ENCODE results near the gene KIAA1755.

The KIAA1755 gene

DNA sequence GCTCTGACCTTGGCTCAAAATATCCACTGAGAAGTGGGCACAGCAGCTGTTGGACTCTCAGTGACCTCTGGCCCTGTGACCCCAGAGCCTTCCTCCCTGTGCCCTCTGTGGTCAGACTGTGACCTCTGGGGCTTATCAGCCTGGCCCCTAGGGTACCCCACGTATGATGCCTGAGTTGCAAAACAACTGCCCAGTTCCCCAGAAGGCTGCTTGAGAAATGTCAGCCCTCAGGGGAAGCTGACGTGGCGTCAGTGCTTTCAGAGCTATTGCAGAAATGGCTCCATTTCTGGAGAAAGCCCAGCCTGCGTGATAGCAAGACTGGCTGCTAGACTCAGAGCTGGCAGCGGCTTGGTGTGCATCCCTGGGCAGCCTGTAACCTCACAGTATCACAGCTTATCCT lies 63.9 kb downstream of the KIAA1755 start:
- Histone ChIP-seq H3K27ac (peak overlapping the region in 1 of 21 experiments; percentile 37), H3K4me3 (no peak overlapping the region)

DNA sequence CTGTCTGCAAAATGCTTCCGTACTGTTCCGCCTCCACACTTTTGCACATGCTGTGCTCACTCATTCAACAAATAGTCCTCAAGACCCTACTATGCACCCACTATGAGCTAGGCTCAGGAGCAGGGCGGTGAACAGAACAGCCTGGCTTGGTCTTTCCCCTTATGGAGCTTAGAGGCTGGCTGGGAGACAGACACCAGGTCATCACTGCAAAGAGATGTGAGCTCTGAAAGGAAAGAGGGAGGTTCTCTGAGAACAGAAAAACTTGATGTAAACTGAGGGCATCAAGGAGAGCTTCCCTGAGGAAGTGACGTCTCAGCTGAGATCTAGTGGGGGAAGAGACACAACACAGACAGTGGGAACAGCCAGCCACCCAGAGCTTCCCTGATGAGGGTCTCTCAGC lies 64.5 kb downstream of the KIAA1755 start:
- no peak overlapping the region for H3K4me3 ChIP-seq
- no peak overlapping the region for H3K27ac ChIP-seq

DNA sequence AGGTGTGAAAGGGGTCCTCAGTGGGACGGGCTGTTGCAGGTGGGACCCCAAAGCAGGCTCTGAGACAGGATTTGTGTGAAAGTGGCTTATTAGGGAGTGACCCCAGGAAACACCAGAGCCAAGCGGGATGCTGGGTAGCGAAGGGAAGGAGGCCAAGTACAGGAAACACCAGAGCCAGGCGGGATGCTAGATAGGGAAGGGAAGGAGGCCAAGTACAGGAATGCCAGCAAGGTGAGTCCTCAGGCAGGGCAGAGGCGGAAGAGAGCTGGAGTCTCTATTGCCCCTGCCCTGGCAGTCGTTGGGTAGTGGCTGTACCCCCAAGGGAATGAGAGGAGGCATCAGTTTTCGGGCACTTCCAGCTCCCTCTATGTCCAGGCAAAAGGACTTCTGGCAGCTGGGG lies 65.0 kb downstream of the KIAA1755 start:
- Histone ChIP-seq H3K27ac (no peak overlapping the region), H3K4me3 (no peak overlapping the region)

DNA sequence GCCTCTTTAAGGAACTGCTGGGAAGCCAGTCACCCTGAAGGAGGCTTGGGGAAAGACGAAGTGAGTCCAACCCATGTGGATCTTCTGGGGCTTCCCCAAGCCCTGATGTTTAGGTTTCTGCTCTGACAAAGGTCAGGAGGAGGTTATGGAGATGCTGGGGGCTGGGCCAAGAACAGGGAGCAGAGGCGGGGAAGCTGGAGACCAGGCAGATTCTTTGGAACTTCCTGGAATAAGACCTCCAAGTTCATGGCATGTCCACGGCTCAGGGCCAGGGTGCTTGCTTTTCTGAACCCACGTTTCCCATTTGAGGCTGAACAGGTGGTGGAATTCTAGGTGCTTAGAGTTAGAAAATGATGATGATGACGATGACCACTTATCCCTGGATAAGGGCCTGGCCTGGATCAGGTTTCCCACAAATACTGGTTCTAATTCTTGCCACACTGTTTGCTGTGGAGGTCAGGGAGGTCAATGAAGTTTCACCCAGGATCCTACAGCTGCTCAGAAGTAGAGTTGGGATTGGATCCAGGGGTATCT lies 65.5 kb downstream of the KIAA1755 start:
- H3K27ac ChIP-seq: no peak overlapping the region
- H3K4me3 ChIP-seq: no peak overlapping the region

DNA sequence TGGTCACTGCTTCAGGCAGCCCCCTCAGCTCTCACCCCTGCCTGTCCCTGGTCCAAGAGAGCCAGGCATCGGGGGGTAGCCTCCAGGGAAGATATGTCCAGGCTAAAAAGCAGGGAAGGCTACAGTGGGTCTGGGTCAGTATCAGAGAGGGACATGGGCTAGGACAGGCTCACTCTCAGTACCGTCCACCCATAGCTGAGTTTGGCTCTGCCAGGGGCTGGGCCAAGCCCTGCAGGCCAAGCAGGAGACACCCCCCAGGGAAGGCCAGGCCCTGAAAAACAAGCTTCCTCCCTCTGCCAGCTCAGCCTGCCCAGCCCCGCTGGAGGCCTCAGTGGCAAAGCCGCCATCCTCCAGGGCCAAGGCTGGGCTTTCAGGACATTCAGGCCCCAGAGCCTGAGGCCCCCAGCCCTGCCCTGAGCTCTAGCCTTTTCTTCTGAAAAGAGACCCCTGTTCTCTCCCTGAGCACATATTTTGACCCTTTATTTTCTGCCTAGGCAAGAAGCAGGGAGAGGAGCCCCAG lies 66.9 kb downstream of the KIAA1755 start:
- H3K27ac ChIP-seq: no peak overlapping the region

DNA sequence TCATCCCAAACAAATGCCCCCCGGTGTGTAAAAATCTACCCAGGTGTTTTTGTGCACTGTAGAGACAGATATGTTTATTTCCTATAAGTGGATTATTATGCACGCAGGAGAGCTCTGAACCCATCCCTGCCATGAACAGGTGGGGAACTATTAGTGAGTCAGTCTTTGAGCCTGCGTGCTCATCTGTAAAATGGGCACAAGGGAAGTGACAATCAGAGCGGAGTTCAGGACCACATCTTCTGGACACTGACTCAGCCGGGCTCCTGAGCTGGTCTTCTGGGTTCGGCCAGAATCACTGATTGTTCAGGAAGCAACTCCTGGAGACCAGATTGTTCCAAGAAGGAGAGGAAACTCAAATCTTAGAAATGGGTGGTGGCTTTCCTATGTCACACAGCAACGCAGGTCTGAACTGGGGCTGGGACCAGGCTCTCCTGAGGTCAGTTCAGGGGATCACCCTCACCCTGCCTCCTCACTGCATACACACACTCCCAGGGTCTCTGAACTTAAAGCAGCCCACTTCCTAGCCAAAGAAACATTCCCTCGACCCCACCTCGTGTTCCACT lies 68.1 kb downstream of the KIAA1755 start:
- Histone ChIP-seq H3K4me3 (no peak overlapping the region), H3K27ac (no peak overlapping the region)

More for the DNA sequence above, 66.9 kb downstream of the KIAA1755 start:
- H3K4me3 ChIP-seq: no peak overlapping the region

DNA sequence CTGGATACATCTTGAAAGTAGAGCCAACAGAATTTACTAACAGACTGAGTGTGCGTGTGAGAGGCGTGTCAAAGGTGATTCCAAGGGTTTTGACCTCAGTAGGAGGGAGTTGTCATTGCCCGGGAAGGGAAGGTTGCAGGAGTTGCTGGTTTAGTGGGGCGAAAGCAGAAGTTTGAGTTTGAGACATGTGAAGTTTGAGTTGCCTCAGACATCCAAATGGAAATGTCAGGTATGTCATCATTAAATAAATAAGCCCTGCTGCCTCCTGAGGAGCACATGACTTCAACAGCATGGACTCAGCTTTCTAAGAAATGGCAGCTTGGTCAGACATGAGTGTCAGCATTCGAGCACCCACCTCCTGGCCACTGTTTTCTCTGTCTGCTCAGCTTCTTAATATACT lies 68.9 kb downstream of the KIAA1755 start:
- no peak overlapping the region for H3K27ac ChIP-seq
- no peak overlapping the region for H3K4me3 ChIP-seq

DNA sequence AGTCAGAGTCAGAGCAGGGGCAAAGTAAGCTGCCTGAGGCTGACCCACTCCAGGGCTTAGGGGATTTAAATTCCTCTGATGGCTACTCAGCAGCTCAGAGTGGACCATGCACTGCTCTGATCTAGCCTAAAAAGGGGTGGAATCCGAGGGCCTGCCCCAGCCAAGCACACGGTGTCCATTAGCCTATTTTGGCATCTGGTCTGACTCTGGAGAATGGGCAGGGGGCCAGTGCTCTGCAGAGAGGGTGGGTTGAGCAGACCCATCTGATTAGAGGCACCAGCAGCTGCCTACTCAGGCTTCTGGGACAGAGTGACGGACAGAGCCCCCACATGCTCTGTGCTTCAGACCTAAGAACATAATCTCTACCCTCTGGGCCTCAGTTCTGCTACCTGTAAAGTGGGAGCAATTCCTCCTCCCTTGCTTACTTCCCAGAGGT lies 69.6 kb downstream of the KIAA1755 start:
- no peak overlapping the region for H3K4me3 ChIP-seq
- no peak overlapping the region for H3K27ac ChIP-seq

DNA sequence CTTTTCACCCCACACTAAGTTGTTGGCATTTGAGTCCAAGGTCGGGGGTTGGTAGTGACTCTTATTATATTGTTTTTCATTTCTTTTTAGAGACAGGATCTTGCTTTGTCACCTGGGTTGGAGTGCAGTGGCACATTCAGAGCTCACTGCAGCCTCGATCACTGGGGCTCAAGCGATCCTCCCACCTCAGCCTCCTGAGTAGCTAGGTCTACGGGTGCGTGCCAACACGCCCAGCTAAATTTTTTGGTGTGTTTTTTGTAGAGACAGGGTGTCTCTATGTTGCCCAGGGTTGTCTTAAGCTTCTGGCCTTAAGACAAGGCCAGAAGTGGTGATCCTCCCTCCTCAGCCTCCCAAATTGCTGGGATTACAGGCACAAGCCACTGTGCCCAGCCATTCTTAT lies 70.4 kb downstream of the KIAA1755 start:
- H3K4me3 ChIP-seq: no peak overlapping the region
- no peak overlapping the region for H3K27ac ChIP-seq

DNA sequence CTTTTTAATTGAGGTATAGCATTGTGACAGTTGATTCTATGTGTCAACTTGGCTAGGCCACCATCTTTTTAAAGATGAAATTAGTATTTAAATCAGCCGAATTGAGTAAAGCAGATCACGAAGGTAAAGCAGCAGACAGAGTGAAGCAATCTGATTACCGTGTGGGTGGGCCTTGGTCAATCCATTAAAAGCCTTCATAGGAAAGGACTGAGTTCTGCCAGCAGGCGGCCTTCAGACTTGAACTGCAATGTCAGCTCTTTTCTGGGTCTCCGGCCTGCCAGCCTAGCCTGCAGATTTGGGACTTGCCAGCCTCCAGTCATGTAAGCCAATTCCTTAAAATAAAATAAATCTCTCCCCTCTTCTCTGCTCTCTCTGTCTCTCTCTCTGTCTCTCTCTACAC lies 73.0 kb downstream of the KIAA1755 start:
- Histone ChIP-seq H3K4me3 (no peak overlapping the region), H3K27ac (no peak overlapping the region)

DNA sequence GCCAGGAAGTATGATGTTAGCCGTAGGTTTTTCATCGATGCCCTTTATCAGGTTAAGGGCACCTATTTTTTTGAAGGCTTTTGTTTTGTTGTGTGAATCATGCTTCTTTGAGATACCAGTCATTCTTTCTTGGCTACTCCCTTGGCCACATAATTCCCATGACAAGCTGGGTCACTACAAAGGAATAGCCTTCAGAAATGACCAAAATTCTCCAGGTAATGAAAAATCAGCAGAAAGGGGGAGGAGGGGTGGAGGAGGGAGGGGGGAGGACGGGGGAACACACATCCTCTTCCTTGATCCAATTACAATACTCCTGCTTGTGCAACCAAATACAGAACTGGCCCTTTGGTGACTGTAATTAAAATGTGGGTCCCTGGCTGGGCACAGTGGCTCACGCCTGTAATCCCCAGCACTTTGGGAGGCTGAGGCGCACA lies 73.7 kb downstream of the KIAA1755 start:
- Histone ChIP-seq H3K4me3 (no peak overlapping the region), H3K27ac (no peak overlapping the region)

DNA sequence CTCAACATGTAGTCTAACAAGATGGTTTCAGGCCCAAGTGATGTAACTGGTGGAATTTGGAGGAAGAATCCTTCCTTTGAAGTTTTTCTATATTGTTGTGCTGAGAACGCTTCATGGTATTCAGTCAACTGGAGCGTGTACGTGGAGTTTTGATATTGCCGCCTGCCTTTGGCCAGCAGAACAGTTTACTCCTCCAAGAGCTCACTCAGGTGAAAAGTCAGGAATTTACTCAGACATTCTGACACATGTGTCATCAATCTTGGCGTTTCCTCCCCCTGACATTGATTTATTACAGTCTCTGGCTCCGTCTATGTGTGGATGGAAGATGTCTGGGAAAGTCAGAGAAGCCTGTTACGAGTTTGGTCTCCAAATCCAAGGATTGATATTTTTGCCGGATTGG lies 76.4 kb downstream of the KIAA1755 start:
- Histone ChIP-seq H3K27ac (no peak overlapping the region), H3K4me3 (no peak overlapping the region)

DNA sequence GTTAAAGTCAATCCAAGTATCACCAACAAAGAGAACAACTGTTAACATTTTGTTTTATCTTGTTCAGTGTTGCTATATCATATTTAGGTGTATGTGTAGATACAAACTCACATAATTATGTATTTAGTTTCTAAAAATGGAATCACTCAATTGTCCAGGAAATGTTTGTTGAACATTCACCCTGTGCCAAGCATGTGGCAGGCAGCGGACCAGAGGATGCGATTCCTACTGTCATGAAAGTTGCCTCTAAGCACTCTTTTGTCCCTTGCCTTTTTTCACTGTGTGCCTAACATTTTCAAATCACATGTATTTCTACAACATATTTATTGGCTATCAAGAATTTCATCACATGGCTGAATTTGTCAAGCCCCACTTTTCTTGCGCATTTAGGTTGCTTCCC lies 78.6 kb downstream of the KIAA1755 start:
- Histone ChIP-seq H3K4me3 (no peak overlapping the region), H3K27ac (no peak overlapping the region)

DNA sequence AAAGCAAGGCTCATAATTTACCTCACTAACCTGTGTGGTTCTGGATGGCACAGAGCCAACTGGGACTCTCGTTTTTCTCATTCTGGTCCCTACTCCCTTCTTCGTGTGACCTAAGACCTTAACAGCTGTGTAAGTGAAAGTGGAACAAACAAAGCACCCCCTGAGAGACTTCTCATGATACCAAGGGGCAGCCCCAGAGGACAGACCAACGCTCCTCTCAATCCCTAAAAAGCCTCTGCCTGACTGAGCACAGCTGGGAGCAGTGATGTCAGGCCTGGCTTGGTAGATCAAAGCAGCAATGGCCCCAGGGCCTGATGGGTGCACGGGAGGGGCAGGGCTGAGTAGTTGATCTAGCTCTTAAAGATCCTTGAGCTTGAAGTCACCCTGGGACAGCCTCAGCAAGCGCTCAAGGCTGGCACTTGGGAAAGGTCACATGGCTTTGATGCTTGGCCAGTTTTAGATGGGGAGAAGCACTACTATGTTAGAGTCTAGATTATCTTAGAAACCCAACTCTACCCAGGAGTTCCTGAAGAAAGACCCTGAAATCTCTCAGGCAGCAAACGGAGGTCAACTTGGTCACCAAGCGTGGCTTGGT lies 79.2 kb downstream of the KIAA1755 start:
- no peak overlapping the region for H3K27ac ChIP-seq
- no peak overlapping the region for H3K4me3 ChIP-seq

DNA sequence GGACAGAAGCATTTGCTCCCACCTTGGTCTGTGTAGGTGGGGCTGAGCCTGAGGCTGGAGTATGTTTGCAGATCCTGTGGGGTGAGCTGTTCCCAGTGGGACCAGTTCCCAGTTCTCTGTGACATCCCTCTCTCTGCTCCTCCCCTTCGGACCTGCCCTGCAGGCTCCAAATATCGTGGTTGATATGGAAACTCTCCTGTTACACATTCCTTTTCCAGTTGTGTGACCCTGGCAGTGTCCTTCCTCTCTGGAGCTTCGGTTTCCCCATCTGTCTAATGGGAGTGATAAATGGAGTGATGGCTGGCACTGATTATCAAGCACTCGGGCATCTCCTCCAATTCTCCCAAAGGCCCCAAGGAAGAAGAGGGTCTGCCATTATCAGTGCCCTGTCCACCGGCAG lies 79.8 kb downstream of the KIAA1755 start:
- Histone ChIP-seq H3K4me3 (no peak overlapping the region), H3K27ac (no peak overlapping the region)

DNA sequence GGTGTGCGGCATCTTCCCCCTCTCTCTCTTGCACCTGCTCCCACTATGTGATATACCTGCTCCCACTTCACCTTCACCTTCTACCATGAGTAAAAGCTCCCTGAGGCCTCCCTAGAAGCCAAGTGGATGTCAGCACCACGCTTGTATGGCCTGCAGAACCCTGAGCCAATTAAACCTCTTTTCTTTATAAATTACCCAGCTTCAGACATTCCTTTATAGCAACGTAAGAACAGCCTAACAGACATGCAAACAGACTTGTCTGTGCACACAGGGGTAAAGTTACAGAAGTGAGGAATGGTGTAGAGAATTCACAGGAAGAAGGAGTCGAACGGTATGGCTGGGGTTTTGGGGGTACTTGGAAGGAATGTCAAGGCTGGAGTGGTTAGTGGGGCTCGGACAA lies 80.7 kb downstream of the KIAA1755 start:
- Histone ChIP-seq H3K4me3 (no peak overlapping the region), H3K27ac (no peak overlapping the region)

DNA sequence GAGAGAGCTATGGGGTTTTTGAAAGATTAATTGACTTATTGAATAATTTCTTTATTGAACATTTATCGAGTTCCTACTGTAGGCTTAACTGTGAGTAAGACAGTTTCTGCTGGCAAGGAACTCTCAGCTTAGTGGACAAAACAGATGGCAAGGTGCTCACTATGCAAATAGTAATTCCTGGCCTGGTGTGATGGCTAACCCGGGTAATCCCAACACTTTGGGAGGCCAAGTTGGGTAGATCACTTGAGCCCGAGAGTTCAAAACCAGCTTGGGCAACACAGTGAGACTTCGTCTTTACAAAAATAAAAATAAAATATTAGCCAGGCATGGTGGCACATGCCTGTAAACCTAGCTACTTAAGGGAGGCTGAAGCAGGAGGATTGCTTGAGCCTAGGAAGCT lies 82.0 kb downstream of the KIAA1755 start:
- Histone ChIP-seq H3K27ac (no peak overlapping the region), H3K4me3 (no peak overlapping the region)

DNA sequence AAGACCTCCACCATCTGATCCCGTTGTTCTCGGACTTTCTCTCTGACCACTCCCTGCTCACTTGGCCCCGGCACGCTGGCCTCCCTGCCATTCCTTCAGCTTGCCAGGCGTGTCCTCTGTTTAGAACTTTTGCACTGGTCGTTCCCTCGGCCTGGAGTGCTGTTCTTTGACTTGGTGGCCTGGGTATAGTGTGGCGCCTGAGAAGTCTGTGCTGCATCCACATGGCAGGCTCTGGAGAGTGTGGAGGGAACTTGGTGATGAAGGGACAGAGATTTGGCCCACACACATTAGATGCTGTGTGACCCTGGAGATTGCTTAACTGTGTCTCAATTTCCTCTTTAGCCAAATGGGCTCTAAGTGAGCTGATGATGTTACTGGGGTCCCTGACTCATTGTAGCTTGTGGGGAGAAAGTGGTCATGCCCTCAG lies 82.5 kb downstream of the KIAA1755 start:
- H3K4me3 ChIP-seq: no peak overlapping the region
- no peak overlapping the region for H3K27ac ChIP-seq

DNA sequence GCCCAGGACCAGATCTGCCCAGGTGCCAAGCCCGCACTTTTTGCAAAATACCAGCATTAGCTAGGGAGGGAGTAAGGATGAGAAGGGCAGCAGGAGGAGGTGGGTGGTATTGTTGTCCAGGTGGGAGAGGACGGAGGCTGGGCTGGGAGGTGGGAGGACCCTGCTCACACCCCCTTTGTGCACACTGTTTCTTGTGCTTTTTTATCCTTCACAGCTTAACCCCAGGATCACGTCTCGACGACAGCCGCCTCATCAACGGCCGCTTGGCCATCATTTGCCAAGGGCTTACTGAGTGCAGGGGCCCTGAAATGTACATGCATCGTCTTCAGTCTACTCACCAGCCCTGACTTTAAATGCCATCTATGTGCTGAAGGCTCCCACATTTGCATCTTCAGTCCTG lies 83.3 kb downstream of the KIAA1755 start:
- Histone ChIP-seq H3K27ac (no peak overlapping the region), H3K4me3 (no peak overlapping the region)

DNA sequence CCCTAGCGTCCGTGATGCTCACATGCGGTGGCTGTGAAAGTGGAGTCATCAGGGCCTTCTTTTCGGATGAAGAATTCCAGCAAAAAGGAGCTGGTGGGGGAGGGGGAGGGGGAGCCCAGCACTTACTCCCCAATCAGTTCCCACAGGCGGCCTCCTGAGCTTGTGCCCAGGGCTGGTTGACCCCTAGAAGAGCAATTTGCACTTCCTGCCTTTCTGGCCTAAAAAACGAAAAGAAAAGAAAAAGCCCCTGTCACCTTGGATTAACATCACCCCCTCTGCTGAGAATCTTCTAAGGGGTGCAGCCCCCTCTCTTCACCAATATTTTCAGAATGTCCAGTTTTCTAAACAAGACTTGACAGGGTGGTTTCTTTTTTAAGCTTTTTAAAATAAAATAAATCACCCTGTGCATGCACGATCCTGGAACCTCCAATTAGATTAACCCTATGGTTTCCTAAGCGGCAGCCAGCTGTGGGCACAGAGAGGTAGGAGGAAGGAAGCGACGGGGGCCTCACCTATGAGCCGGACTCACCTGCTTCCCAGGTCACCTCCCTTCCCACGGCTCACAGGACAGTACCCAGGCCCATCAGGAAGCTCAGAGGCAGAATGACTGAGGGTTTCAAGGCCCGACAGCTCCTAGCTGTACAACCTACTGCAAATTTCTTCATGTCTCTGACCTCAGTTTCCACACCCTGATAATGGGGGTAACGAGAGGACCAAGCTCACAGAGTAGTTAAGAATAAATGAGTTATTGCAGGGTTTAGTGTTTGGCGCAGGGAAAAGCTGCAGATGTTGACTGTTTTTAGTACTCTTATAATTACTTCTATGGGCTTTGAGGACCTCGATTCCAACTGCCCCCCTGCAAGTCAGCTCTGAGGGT lies 85.0 kb downstream of the KIAA1755 start:
- Histone ChIP-seq H3K4me3 (no peak overlapping the region), H3K27ac (no peak overlapping the region)
